Adrenal gland (tissue), 5 donors: ENCODE data around the gene MEGF11.

ENCODE experiments used
- POLR2A ChIP-seq, 2 donors: fragments of 450-650 bp; IDR thresholded peaks; one replicate each; pipeline ENCODE4 v1.6.1; 2017; ENCODE audit warnings: antibody characterized with exemption in 2 of 2, mild to moderate bottlenecking in 2 of 2, moderate library complexity in 1 of 2
- TF ChIP-seq, protein P1 (sequence below), 6 experiments: fragments of 450-650 bp in 4 of 6; fragments of 200-600 bp in 2 of 6; sonication (generic) in 1 of 6; IDR thresholded peaks; 1 replicate in 5 of 6; 2 replicates in 1 of 6; pipeline versions ENCODE4 v1.5.1 to v1.8.0; 2016 to 2021; ENCODE audit warnings: antibody characterized with exemption in 6 of 6, mild to moderate bottlenecking in 2 of 6, moderate library complexity in 1 of 6
- donor health status: DM: no; HTN: no; CAD: no.

DNA sequence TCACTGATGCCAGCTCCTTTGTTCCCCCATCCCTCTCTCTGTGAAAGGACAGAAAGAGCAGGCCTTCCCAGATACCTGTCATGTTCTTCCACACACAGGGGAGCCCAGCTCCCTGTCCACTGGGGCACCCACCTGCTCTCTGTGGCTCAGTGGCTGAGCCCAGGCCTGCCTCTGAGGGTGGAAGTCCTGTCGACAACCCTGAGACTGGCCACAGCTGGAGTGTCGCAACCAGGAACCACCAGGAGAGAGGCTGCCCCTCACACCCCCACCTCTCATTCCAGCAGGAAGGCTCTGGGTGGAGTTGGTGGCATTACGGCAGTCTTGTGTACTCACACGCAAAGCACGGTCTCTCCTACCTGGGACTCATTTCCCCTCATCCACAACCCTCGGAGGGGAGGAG, 66.3 kb downstream of the MEGF11 start:
- TF ChIP-seq POLR2A (IDR thresholded peaks at IDR 0.05) = no peak
- TF ChIP-seq, protein P1, sequence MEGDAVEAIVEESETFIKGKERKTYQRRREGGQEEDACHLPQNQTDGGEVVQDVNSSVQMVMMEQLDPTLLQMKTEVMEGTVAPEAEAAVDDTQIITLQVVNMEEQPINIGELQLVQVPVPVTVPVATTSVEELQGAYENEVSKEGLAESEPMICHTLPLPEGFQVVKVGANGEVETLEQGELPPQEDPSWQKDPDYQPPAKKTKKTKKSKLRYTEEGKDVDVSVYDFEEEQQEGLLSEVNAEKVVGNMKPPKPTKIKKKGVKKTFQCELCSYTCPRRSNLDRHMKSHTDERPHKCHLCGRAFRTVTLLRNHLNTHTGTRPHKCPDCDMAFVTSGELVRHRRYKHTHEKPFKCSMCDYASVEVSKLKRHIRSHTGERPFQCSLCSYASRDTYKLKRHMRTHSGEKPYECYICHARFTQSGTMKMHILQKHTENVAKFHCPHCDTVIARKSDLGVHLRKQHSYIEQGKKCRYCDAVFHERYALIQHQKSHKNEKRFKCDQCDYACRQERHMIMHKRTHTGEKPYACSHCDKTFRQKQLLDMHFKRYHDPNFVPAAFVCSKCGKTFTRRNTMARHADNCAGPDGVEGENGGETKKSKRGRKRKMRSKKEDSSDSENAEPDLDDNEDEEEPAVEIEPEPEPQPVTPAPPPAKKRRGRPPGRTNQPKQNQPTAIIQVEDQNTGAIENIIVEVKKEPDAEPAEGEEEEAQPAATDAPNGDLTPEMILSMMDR (IDR thresholded peaks at IDR 0.05) = no peak
